Left hindlimb (tissue), 1 donor: Measurements from ENCODE around the gene KAT2A.

Source experiments
- DNase-seq: peaks from one replicate; pipeline ENCODE4 v3.0.0-alpha.2; 2018

Gene KAT2A

DNA sequence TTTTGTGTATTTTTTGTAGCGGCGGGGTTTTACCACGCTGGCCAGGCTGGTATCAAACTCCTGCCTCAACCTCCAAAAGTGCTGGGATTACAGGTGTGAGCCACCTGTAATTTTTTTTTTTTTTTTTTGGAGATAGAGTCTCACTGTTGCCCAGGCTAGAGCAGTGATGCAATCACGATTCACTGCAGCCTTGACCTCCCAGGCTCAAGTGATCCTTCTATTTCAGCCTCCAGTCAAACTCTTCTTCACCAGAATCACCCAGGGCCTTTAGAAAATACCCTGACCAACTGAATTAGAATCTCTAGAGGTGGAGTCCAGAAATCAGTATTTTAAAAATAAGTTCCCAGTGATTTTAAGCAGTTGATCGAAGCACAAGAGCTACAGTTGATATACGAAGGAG lies 14.0 kb upstream of the KAT2A start:
- no peak for DNase-seq

DNA sequence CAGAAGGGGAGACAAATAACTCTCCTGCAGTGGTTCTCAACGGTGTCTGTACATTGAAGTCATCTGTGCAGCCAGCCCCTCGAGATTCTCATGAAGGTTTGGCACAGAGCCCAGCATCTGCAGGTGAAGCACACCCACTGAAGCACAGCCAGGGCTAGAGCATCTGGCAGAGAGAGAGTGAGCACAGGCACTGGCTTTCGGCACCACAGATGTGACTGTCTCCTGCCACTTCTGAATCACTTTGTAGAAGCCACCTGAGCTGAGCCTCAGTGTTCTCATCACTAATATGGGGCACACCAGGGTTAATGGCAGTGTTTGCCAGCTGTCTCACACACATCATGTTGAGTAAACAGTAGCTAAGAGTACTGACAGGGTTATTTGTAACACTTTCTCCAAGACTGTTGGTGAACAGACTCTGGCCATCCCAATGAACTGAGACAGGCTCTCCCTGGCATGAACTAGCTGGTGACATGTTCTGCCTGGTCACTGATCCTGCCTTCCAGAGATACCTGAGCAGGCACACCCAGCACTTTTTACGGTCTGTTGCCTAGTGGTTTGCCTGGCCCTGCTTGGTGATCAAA lies 12.4 kb upstream of the KAT2A start:
- no peak for DNase-seq

DNA sequence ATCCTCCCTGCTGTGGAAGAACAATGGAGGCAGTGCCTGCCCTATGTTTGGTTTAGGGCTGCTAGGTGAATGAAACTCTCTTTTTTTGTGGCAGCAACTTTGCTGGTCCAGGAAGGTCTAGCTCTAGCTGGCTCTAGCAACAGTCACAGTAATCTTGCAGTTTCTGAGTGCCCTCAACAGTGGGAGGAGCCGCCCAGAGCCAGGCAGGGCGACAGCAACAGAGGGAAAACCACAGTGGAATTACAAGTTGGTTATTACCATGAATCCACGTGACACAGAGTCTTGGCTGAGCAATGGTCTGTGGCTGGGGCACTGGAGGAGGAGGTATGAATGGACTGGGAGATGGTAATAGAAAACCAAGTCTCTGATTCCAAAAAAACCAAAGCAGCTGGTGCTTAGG lies 11.8 kb upstream of the KAT2A start:
- DNase-seq: peak; percentile 63

DNA sequence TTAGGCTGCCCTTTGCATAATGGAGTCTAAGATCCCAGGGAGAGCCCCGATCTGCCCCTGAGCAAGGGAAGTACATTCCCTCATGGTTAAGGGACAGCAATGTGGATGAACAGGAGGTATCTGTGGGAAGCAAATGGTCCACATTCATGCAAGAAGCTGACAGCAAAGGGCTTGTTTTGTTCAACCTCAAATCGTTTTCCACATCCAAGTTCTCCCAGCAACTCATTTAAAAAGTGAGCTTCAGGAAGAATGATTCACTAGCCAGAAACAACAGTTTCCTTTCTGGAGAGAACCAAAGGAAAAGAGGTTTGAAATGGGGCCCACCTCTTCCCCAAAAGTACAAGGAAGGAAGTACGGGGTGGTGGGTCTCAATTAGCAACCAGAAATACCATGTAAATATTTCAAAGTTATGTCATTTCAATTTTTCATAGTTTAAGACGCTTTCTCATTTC lies 10.8 kb upstream of the KAT2A start:
- DNase-seq: no peak

DNA sequence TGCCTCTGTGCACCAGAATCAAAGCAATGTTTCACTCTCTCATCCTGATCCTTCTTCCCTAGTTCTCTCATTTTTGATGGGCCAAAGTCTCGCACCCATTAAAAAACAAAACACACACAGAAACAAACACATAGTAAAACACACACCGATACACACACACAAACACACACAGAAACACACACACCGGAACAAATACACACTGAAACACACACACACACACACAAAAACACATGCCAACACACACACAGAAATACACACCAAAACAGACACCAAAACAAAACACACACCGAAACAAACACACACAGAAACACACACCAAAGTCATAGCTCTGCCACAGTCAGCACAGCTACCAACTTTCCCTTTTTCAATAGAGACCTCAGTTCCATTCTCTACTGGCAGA lies 10.1 kb upstream of the KAT2A start:
- no peak for DNase-seq

DNA sequence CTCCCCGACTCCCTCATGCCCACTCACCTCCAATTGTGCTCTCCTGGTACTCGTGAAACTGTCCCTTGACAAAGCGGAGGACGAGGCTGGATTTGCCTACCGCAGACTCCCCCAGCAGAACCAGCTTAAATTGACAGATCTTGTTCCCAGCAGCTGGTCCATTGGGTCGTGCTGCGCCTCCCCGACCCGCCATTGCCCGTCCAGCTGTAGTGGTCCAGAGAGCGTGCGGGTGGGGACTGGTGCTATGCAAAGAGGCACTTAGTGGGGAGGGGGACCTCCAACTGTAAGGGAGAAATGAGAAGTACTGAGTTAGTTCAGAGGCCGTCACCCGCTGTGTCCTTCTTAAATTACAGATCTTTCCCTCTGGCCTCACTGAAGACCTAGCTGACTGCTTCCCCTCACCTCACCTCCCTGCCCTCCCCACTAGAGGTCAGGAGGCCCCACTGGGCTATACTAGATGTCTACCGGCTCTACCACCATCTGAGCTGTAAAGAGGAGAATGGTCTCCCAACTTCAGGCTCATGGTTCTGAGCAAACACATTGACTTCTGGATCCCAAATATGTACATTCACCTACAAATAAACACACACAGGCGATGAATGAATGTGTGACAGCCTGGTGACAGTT lies 9.3 kb upstream of the KAT2A start:
- DNase-seq: no peak

DNA sequence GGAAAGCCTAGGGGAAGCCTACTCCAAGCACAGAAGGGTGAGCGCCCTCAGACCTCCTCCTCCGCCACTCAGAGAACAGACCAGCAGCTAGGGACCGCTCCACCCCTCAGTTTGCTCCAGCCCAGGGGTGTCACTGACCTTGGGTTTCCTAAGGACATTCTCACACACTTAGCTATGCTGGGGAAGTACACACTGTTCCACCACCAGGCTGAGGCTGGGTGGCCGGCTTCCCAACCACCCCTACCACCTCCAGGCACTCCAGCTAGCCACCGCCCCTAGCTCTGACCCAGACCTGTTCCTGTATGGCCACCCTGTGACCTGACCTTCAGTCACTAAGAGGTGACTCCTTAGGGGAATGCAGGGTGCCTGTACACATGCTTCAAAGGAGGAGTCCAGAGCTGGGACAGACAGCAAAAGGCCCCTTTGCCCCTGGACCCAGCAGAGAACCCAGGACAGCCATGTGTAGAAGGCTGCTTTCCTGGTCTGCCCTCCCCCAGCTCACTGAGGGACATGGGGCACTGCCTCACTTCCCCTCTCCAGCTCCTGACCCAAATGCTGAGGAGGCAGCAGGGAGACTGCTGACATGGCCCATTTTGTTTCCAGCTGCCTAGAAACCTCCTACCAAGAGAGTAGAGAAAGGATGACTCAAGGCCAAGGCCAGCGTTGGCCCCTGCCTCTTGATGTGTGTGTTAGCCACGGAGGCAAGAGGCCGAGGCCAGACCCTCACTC lies 8.1 kb upstream of the KAT2A start:
- no peak for DNase-seq

DNA sequence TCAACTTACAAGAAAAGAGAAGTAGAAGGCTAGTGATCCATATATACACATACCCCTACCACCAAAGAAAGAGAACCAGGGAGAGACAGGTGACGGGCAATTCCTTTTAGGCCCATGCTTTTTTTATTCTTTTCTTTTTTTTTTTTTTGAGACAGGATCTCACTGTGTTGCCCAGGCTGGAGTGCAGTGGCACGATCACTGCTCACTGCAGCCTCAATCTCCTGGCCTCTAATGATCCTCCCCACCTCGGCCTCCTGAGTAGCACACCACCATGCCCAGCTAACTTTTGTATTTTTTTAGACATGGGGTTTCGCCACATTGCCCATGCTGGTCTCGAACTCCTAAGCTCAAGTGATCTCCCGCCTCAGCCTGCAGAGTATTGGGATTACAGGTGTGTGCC lies 6.2 kb upstream of the KAT2A start:
- no peak for DNase-seq

DNA sequence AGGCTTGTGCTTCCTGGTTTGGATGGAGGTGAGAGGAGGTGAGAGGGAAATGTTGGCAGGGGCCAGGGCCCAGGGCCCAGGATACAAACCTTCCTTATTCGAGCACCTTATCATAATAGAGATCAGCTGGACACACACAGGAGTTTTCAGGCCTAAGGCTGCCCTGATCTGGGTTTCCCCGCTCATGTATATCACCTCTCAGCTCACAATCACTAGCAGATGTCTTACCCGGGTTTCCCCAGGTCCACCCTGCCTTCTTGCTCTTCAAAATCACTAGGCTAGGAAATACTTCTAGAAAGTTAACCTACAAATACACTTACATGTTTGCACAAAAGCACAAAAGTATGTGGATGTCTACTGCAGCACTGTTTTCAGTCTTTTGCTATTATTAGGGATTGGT lies 5.7 kb upstream of the KAT2A start:
- no peak for DNase-seq

DNA sequence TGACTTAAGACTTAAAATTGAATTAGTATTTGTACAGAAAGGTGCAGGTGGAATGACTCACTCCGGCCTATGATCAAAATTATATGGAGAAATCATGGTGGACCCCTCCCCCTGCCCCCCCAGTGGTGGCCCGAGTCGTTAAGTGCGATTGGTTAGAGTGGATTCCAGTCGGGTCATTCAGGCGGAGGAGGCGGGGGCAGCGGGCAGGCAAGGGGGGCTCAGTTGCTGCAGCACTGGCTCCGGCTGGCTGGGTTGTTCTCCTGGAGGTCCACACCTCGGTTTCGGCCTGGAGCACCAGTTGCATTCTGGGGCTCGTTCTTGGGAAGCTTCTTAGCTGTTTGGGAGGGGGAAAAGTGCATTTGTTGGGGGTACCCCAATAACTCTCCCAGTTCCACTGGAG lies 4.4 kb upstream of the KAT2A start:
- no peak for DNase-seq

DNA sequence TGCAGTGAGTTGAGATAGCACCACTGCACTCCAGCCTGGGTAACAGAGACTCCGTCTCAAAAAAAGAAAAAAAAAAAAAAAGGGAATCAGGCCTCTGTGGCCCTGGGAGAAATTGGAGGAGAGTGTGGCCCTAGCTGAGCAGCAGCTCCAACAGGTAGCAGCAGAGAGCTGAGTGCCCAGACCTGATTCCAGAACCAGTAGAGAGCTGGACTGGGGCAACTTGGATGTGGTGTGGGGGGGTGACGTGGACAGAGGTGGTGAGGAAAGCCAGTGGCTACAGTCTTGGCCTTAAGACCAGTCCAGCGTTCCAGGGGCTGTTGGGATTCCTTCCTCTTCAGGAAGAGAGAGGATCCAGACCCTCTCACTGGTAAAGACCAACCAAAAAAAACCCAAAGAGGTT lies 3.1 kb upstream of the KAT2A start:
- DNase-seq: no peak

DNA sequence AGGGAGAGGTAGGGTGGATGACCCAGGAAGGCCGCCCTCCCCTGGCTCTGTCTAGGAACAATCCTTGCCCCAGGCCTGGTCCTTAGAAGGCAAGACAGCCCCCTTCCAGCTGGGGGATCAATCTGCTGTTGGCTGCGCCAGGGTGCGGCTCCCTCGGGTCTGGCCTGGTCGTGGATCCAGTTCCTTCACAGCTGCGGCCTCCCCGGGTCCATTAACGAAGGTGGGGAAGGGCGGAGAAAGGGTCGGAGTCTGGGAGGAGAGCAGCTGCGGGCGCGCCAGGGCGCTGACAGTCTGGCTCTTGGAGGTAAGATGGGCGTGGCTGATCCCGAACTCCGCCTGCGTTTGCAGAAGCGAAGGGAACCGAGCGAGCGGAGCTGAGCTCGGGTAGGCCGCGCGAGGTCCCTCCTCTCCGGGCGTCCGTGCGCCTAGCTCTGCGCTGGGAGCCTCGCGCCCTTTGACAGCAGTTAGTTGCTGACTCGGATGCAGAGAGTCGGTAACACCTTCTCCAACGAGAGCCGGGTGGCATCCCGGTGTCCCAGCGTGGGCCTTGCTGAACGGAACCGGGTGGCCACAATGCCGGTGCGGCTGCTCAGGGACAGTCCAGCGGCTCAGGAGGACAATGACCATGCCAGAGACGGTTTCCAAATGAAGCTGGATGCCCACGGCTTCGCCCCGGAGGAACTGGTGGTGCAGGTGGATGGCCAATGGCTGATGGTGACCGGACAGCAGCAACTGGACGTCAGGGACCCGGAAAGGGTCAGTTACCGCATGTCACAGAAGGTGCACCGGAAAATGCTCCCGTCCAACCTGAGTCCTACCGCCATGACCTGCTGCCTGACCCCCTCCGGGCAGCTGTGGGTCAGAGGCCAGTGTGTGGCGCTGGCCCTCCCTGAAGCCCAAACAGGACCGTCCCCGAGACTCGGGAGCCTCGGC lies 1.5 kb upstream of the KAT2A start, which contains the start of gene HSPB9:
Gene HSPB9, plus strand, starts transcription at position 434 of the 933 bp plus-strand sequence. Its CDS starts 47 bp downstream, at position 481.
- DNase-seq: peak; percentile 67

DNA sequence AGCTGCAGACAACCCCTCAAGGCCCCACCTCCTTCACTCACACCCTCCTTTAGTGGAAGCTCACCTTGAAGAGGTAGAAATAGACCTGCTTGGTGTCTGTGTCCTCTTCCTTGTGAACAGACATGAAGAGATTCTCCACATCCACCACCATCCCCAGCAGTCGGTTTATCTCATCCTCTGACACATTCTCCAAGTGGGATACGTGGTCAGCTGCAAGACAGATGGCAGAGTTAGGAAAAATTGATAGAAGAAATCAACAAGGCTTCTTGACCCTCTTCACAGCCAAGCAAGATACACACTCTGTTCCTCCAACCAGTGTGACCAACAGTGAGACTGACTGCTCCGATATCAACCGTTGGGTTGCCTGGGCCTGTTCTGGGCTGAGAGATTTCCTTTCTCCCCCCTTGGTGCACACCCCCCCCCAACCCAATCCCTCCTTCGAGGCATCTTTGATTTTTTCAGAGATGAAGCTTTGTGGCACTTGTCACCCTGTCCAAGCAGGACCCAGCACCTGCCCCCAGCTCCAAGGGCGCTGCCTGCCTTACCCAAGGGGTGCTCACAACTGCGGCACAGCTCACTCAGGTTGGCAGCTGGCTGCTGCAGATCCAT lies 902 bp downstream of the KAT2A start:
- no peak for DNase-seq

DNA sequence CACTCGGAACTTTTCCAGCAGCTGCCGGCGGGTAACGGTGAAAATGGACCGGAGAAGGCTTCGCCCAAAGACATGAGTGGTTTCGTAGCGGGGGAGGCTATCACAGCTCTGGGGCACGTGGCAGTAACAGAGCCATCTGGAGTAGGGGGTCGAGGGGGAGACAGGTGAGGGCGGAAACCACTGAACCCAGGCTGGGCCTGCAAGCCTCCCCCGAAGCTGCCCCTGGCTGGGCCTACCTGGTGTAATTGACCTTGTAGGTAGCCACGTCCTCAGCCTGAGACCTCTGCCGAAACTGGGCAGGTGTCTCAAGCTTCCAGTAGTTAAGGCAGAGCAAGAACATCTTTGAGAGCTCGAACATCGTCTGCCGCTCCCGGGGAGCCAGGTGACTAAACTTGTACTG lies 1.9 kb downstream of the KAT2A start:
- DNase-seq: peak; percentile 19

DNA sequence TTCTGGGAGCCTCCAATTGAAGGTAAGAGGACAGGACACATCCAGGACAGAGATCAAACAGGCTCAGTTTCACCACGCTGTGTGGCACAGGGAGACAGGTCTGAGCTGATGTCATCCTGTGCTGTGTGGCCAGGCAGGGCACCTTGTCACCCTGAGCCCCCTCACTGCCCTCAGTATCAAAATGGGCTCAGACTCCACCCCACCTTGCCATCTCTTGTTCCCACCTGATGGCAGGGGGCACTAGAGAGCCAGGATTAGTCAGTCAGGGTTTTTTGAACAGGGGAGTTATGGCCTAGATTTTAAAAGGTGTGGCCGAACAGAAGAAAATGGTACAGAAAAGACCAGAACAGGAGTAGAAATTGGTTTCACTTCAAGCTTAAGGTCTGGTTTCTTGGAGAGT lies 2.6 kb downstream of the KAT2A start:
- peak; percentile 28 for DNase-seq

DNA sequence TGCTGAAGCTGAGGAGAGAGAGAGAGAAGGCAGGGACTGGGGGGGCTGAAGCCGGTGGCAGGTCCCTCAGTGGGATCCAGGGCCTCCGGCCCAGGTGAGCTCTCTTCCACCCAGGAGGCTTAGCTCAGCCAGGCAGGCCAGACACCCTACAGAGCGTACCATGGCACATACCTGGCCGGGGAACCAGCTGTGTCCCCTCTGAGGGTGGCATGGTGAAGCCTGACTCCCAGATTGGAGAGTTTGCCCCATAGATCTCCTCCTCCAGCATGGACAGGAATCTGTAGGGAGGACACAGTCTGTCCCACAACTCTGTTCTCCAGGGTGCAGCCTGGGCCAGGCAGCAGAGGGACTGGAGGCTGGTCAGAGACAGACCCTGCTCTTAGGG lies 3.0 kb downstream of the KAT2A start:
- DNase-seq: no peak

DNA sequence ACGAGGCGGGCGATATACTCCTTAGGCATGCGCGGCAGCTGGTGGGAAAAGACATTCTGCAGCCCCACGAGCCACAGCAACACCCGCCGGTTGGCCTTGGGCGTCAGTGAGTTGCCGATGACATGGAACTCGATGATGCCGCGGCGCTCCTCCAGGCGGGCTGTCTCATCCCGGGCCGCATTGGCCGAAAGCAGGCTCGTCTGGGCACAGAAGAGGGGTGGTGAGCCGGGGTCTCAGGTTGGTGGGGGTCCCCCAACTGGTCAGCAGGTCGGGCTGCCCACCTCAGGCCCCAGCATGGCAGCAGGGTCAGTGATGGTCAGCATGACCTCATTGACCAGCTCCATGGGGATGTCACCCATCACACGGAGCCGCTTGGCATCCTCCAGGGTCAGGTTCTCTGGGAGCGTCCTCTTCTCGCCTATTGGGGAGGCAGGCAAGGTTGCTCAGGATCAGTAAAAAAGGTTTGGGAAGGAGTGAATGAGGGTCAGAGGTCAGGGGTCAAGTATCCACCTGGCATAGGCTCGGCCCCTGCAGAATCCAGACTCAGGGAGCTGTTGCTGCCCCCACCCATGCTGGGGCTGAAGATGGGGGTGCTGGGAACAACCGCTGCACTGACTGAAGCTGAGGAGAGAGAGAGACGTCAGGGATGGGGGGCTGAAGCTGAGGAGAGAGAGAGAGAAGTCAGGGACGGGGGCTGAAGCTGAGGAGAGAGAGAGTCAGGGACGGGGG lies 3.6 kb downstream of the KAT2A start:
- no peak for DNase-seq

DNA sequence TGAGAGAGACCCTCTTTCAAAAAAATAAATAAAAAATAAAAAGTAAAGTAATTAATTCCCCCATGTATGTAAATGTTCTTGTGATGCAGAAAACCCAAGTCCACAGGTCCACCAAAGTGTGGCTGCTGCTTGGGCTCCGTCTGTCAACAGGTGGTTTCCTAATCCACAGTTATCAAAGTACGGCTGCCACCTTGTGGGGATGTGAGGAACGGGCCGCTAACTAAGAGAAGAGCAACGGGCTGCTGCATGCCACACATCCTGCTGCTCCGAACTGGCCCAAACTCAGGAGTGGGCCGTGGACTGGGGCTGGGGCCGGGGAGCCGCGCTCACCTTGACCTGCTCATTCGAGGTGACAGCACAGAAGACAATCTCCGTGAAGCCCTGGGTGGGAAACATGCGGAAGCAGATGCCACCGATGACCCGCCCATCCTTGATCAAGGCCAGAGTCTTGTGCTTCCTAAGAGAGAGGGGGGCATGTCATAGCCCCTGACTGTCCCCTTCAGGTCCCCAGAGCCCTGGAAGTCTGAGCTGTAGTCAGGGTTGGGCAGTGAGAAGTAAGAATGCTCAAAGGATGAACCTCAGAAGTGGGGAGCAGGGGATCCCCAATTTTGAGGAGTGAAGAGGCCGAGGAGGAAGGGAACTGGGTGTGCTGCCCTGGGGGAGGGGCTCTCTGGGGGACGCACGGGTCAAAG lies 4.3 kb downstream of the KAT2A start:
- peak; percentile 84 for DNase-seq

DNA sequence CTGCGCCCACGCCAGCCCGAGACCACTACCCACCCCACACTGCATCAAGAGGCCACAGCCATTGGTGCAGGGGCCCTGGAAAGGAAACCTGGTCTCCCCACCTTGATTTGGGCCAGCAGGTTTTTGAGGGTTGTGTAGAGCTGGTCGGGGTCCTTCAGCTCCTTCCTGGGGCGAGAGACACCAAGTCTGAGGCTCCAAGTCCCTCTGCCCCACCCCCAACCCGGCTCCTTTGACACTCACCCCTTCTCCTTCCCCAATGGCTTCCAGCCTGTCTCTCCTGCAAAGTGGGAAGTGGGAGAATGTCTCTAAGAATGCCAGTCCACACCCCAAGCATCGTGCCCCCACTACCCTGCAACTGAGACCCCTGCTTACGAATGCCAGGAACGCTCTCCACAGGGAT lies 7.0 kb downstream of the KAT2A start:
- no peak for DNase-seq

DNA sequence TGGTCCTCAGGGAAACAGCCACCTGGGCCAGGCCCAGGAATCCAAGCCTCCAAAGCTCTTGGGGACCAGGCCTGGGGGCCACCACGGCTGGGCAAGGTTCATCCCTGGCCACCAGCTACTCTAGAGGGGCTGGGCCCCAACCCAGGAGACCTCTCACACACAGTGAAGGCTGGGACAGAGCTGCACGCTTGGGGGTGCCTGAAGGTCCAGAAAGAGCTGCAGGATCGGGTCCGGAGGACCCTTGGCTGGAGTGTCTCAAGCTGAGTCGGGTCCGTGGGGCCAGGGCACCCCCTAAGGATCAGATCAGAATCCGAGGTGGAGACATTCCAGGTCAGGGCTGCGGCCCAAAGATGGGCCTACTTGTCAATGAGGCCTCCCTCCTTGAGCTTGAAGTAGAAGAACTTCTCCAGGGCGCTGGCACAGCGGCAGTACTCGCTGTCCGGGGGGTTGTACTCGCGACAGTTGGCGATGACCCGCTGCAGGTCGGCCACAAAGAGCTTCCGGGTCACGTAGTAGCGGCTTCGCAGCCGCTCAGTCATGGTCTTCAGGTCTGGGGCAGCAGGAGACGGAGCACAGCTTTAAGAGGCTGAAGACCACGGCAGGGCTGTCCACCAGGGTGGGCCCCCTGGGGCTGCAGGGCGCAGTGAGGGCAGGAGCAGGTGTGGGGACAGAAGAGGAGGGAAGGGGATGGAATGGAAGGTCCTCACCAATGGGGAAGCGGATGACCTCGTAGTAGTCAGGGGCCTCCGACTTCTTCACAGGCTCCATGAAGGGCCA lies 7.7 kb downstream of the KAT2A start:
- no peak for DNase-seq
